Stimulated activated naive CD8-positive, alpha-beta T cell treated with anti-CD3 and anti-CD28 coated beads, Interleukin-15, Interleukin-2, amounts not matched to agents 100 U/mL and 50 U/mL, for 24 hours (primary cell): ENCODE results near the gene RBBP7.

Source experiments
- ATAC-seq: fragments of 150-1000 bp; cut with Tn5 transposase; one replicate; pipeline ENCODE4 v1.10.0; 2021
- DNase-seq: peaks from one replicate; pipeline ENCODE4 v3.0.0; 2021

The RBBP7 gene

DNA sequence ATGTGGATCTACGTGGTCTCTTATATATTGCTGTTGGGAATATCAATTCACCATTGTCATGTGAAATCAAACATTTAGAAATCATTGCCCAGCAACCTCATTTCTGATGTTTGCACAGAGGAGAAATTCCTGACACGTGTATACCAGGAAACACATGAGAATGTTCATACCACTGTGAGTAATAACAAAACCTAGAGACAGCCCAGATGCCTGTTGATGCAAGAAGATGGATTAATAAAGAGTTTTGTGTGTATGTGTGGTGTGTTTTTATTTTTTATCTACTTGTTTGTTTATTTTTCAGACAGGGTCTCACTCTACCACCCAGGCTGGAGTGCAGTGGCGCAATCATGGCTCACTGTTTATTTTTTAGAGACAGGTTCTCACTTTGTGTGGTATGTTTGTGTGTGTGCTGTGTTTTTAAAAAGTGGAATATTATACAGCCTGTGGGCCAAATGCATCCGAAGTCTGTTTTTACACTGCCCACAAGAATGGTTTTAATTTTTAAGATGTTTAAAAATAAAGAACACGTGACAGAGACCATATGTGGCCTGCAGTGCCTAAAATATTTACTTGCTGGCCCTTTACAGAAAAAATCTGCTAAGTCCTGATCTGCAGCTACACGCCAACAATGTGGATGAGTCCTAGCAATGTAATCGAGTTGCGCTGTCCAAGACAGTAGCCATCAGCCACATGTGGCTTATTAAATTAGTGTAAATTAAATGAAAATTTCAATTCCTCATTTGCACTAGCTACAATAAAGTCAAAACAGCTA, 44.7 kb downstream of the RBBP7 start:
- DNase-seq (no peak), ATAC-seq (no peak)

DNA sequence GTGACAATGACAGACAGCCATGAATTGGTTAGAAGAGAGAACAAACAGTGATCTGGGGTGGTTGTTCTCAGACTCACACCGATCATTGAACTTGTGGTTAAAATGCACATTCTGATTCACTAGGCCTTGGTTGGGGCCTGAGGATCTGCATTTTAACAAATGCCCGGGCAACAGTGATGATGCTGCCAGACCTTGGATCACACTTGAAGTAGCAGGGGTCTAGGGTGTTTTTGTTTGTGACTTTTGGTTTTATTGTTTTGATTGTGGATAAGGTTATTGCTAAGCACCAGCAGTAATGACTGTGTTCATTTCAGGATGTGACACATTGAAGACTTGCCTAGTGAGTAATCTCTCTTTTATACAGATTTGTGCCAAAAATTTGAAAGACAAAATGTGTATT, 47.4 kb downstream of the RBBP7 start:
- DNase-seq (no peak), ATAC-seq (peak; percentile 43)

DNA sequence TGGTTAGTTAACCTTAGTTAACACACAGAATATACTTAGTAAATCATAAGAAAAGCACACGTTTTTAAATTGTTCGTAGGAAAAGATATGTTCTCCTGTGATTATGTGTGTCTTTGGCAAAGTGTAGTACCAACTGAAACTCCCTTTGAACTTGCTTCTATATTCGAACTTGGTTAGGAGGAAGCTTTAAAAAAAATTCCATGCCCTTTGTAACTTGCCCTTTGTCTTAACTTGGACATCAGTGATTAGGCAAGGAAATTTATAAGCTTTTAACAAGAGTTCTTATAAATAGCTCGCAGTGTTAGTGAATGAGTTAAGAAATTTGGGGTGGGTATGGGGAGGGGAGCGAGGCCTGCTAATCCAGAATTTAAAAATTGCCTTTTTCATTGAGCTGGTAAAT, 50.5 kb downstream of the RBBP7 start:
- no peak for ATAC-seq
- no peak for DNase-seq

DNA sequence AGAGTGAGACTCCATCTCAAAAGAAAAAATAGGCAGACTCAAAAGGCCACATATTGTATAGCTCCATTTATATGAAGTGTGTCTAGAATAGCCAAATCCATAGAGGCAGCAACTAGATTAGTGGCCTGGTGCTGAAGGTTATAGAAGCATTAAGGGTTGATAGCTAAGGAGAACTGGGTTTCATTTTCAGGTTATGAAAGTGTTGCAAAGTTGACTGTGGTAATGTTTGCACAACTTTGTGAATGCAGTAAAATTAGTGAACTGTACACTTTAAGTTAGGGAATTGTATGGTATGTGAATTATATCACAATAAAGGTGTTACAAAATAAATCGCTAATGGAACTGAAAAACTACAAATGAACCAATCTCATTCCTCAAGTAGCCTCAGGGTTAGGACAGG, 55.6 kb downstream of the RBBP7 start:
- DNase-seq (no peak), ATAC-seq (no peak)

DNA sequence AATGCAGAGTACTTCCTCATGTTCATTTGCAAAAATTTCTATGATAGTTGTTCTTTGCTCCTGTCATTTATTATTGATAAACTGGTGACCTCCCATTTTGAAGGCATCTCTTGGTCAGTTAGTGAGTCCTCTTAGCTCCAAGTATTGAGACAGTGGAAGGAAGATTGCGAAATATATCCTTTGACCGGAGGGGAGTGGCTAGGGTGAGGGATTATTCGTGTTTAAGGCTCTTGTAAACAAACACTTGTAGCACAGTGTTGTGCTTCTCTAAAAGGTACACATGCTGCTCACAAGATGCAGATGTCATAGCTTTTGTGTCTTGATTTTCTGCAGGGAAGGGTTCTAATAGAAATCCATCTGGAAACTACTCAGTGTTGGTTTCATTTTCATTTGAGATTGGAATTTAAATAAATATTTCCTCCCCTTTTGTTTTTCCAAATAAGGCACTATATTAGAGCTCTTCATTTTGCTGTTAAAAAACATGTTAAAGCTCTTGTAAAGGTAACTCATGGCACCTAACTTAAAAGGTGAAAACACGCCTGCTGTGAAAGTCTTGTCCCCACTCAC, 62.1 kb downstream of the RBBP7 start:
- ATAC-seq (no peak), DNase-seq (no peak)

DNA sequence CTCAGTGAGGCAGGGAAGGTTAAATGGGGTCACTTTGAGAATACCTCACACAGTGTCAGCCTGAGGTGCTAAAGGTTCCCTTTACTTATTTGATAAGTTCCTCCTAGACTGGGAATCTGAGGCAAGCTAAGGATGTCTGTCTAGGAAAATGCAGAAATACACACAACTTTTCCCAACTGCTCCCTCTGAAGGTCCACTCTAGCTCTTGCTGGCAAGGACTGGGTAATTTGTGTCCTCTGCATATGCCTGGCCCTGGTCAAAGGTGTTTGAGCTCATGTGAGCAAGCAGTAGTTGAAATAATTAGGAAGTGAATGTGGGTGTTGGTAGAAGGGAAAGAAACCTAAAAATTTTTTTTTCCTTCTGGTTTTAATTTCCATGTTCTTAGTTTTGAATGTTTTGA, 62.6 kb downstream of the RBBP7 start:
- ATAC-seq (no peak), DNase-seq (no peak)

DNA sequence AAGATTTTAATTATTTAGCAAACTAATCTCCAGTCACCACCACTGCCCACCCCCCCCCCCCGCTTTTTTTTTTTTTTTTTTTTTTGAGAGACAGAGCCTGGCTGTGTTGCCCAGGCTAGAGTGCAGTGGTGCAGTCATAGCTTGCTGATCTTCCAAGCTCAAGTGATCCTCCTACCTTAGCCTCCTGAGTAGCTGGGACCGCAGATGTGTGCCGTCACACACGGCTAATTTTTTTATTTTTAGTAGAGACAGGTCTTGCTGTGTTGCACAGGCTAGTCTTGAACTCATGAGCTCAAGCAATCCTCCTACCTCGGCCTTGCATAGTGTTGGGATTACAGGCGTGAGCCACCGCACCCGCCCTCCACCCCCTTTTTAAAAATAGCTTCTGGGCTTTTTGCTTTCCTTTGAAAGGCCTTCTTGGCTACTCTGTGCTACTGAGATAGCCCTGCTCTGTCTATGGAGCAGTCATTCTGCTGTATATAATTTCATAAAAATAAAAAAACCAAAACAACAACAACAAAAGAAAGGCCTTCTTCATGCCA, 65.2 kb downstream of the RBBP7 start:
- ATAC-seq, result no peak

DNA sequence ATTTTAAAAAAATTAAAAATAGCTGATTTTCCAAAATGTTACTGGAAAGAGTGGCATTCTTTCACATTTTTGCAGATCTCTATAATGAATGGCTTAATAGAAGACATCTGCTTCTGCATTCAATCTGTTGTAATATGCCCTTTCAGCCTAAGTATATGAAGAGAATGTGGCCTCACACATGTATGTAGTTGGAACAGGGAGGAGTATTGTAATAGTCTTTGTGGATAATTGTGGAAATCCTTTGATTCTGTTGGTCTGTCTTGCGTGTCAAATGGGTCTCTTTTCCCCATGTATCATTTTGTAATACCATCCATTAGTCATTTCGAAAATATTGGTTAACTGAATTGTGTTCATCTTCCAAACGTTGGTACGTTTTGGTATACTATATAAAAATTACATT, 72.3 kb downstream of the RBBP7 start:
- ATAC-seq (no peak), DNase-seq (no peak)

More for the DNA sequence above, 65.2 kb downstream of the RBBP7 start:
- DNase-seq, result no peak

DNA sequence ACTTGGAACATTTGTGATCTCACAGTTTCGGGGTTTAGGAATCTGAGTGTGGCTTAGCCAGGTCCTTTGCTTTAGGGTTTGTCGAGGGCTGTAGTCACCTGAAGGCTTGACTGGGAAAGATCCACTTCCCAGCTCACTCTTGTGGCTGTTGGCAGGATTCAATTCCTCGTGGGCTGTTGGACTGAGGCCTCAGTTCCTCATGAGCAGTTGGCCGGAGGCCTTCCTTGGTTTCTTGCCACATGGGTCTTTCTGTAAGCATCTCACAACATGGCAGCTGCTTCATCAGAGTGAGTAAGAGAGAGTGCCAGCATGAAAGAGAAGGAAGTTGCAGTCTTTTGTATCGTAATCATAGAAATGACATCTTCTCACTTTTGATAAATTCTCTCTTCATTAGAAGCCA, 72.8 kb downstream of the RBBP7 start:
- no peak for ATAC-seq
- no peak for DNase-seq

DNA sequence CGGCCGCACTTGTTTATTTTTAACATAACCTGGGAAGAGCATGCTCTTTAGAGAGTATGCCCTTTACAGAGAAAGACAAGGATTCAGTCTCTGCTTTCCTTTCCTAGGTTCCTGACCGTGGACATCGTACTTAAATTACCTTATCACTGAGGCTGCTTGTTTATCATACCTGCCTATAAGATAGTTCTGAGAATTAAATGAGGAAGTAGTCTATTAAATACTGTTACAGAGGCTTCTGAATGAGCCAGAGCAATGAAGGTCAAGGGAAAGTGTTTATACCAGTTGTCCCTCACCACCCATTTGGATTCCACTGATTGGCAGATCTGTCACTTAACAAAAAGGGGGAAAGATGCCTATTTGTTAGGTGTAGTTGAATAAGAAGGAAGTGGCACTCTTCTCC, 73.9 kb downstream of the RBBP7 start:
- ATAC-seq, result no peak
- DNase-seq, result no peak
